Inflammatory macrophage treated with lipopolysaccharide for 1 hour (primary cell): ENCODE results near the gene TDP2.

ENCODE experiments used
- DNase-seq, 2 donors: peaks; one replicate each; pipeline ENCODE4 v3.0.0-alpha.2; 2020 to 2022

The TDP2 gene

GRCh38 chr6:24666641-24667377 is at the start of gene TDP2, which contains the start of gene ACOT13:
Gene TDP2, minus strand, starts transcription at chr6:24666899. Its CDS starts 37 bp downstream, at chr6:24666862.
Gene ACOT13, plus strand, starts transcription at chr6:24667077. Its CDS starts 187 bp downstream, at chr6:24667264.
- DNase-seq: peak; percentile 95 to 96

DNA sequence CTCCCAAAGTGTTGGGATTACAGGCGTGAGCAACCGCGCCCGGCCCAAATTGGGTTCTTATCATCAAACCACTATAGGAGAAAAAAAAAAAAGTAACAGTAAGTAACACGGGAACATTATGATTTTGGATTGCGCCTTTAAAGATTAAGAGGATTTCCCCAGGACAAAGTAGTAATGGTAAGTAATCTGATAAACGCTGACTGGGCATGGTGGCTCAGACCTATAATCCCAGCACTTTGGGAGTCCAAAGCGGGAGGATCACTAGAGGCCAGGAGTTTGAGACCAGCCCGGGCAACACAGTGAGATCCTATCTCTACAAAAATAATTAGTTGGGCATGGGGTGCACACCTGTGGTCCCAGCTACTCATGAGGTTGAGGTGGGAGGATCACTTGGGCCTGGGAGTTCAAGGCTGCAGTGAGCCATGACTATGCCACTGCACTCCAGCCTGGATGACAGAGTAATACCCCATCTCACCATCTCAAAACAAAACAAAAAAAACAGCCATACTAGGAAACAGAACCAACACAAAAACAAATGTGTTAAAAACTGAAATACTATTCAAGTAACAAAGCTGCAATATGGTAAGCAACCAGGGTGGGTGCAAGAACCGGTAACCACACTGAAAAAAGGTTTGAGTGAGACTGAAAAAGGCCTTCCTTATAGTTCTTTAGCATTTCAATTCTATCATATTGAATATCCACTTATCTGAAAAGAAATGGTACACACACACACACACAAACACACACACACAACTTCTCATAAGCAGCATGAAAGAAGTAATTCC is 44.0 kb upstream of the TDP2 start:
- DNase-seq: no peak

DNA sequence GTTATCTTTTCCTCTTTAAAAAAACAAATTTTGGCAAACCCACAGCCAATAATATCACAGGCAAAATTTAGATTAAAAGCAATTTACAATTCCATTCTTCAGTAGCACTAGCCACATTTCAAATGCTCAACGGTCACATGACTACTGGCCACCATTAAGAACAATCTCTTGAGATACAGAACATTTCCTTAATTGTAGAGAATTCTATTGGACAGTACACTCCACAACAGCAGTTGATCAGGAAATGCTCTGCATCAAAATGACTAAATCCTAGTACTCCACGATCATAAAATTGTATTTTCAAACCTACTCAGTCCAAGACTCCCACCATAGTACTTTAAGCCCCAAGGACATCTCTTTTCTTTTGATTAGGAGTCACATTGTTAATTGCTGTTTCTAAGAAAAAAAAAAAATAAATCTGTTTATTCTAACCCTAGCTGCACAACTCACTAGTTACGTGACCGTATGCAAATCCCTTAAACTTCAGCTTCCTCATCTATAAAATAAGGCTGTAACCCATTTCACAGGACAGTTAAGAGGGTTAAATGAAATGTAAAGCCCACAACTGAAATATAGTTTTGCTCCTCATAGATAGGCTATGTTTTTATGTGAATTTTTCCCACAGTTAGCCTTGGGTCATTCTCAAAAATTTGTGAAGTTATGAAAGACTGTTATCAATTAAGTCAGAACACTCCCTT is 42.5 kb upstream of the TDP2 start:
- no peak for DNase-seq

- DNase-seq: no peak
These were observed 41.9 kb upstream of the TDP2 start for GRCh38 chr6:24708612-24709011.

- DNase-seq: no peak
These were observed 37.8 kb upstream of the TDP2 start for GRCh38 chr6:24704468-24704867.

DNA sequence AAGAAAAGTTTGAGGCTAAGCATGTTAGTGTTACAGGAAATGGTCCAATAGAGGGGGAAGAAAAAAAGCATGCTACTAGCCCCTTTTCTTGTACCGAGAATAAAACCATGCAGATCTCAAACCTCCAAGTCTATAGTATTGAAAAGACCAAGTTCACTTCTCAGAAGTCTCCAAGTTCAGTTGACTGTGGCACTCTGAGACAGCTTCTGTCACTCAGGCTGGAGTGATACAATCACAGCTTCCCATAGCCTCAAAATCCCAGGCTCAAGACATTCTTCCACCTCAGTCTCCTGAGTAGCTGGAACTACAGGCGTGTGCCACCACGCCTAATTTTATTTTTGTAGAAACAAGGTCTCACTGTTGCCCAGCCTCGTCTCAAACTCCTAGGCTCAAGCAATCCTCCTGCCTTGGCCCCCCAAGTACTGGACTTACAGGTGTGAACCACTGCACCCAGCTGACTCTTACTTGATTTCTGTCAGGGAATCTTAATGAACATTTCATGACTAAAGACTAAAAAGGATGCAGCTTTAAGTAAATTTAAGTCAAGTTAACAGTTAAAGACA is 36.1 kb upstream of the TDP2 start:
- no peak for DNase-seq

DNA sequence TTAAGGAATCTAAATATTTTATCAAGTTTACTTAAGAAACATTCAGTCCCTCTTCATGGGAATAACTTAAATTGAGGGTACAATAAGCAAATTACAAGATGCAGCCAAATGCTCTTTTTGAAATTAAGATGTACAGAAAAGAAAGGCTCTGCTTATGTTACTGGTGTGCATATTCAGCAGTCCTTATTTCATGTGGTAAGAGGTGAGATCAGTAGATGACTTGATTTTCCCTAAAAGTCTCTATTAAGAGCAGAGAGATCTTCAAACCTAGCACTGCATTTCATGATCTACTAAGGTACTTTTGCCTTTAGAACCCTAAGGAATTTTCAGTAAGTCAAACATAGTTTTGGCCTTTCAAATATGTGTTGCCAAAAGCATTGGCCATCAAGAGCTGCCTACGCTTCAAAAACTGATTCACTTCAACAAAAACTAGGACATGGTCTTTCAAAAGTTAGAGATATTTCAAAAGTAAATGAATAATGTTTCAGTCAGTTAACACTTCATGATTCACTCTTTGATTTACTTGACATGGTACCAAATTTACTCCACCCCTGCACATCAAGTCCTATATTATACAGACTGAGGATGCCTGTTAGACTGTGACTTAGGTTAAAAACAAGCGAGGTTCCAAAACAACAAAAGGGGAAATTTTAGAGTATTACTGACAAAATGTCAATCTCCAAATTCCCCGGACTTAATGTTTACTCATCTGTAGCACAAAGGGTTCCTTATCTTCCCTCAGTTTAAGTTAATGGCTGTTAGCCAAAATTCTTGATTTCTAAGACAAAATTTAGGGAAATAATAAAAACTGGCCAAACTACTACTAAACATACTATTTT is 33.0 kb upstream of the TDP2 start:
- no peak for DNase-seq

DNA sequence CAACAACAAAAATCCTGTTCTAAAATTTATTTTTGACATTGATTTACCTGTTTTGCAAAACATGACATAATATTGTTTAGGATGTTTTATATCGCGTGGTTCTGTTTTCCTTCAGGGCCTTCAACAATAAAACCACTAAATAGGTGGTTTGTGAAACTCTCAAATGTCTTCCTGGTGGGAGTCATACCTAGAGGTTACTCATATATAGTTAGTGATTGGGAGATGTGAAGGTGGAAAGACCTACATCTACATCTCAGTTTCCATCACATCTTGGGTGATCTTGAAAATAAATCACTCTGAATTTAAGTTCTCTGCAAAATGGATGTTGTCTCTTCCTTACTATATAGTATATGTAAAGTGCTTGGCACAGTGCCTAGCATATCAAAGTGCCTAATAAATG is 29.4 kb upstream of the TDP2 start:
- DNase-seq: no peak

DNA sequence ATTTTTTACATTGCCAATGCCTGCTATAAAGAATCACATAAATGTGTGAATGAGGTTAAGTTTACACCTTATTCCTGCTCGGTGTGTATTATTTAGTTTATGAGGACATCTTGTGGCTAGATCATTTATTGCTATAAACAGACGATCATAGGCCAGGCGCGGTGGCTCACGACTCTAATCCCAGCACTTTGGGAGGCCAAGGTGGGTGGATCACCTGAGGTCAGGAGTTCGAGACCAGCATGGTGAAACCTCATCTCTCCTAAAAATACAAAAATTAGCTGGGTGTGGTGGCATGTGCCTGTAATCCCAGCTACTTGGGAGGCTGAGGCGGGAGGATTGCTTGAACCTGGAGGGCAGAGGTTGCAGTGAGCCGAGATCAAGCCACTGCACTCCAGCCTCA is 28.9 kb upstream of the TDP2 start:
- DNase-seq: peak in 1 of 2 donors; percentile 69

DNA sequence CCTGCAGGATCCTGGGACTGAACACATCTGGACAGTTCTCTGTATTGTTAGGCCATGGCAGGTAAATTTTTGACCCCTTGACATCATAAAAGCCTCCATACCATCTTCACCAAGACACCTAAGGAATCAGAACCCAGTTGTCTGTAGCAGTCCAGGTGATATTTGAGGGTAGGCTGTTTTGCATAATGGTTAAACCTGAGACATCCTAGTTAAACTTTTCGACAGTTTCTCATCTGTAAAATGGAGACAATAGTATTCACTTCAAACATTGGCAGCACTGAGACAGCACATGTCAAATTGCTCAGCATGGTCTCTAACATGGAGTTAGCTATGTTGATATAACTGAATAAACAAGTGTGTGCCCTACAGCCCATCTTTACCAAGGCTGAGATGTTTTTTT is 27.5 kb upstream of the TDP2 start:
- no peak for DNase-seq

- no peak for DNase-seq
These were observed 26.3 kb upstream of the TDP2 start for GRCh38 chr6:24692848-24693592.

GRCh38 chr6:24692415-24692814 is 25.7 kb upstream of the TDP2 start:
- no peak for DNase-seq

GRCh38 chr6:24692003-24692402 is 25.3 kb upstream of the TDP2 start:
- DNase-seq: no peak

- no peak for DNase-seq
These were observed 24.9 kb upstream of the TDP2 start for GRCh38 chr6:24691550-24691949.

DNA sequence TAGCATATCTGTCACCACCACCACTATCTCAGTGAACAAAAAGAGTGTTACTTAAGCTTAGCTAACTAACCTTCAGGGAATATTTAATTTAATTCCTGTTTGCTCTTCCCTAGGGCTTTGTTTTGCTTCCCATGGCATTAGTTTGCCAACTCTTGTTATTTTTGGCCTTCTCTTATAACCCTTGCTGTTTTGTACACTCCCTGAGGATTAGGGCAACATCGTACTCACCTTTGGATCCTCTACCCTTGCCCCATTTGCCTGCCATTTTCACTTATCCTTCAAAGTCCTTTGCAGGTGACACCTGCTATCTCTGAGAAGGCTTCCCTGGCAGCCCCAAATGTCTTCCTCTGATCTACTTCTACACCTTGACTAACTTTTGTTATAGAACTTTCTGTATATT is 23.9 kb upstream of the TDP2 start:
- DNase-seq: no peak

DNA sequence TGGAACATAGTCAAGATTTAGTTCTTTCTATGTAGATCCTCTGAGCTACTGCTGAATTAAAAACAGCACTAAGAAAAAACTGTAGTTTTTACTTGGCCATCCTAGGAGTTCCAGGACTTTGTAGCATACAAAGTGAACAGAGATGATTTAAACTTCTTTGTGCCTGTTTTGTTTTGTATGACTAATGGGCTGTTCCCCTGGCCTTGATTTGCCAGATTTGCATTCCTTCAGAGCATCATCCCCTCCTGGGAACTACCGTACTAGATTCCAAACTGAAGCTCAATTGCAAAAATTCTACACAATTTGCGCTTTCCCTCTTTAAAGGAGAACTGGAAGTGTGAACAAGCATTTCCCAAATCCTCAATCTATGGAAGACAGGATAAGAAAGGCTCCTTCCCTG is 23.3 kb upstream of the TDP2 start:
- DNase-seq: no peak

GRCh38 chr6:24686946-24687345 is 20.2 kb upstream of the TDP2 start:
- DNase-seq: peak in 1 of 2 donors; percentile 44

- DNase-seq: no peak
These were observed 19.7 kb upstream of the TDP2 start for GRCh38 chr6:24686408-24686807.

GRCh38 chr6:24683297-24684296 is 16.9 kb upstream of the TDP2 start:
- DNase-seq: no peak

DNA sequence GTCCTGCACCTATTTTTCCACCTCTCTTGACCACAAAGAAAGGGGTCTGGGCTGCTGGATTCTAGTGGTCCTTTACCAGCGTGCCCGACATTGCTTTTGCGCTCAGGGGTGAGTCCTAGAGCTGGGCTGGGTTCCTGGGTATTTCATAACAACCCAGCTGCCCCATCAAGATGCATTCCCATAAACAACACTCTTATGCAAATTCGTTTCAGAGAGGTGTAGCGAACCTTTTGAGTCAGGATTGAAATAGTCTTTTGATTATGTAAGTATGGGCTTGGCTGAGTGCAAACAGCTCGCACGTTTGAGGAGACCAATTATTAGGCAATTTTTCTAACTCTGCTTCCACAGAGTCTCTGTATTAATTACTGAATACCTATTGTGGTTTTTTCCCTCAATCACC is 13.9 kb upstream of the TDP2 start:
- no peak for DNase-seq
